GM21825 (cell line): Measurements from ENCODE around the gene ERFL.

ENCODE experiments used
- ATAC-seq: cut with Tn5 transposase; IDR thresholded peaks from one replicate; pipeline ENCODE4 v1.9.1; 2021; ENCODE audit warnings: mild to moderate bottlenecking, moderate library complexity; ENCODE audit not compliant: unreplicated experiment

The ERFL gene

DNA sequence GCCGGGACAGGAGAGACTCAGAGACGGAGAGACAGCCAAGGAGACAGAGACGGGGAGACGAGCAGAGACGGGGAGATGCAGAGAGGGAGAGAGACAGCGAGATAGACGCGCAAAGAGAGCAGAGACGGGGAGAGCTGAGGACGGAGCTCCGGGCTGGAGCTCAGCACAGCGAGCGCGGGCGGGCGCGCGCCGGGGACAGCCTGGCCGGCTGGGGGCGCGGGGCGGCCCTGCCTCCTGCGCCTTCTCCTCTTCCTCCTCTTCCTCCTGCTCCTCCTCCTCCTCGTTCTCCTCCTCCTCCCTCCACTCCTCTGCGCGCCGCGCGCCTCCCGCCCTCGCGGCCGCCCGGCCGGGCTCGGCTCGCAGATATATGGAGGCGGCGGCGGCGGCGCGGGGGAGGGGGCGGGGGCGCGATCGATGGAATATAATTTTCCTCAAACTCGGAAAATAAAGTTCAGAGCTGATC is at the start of gene ERFL:
Gene ERFL (minus strand): TSS at position 229 of the 463 bp plus-strand sequence. CDS start 15,530 bp downstream, outside the sequence.
- no peak for ATAC-seq

DNA sequence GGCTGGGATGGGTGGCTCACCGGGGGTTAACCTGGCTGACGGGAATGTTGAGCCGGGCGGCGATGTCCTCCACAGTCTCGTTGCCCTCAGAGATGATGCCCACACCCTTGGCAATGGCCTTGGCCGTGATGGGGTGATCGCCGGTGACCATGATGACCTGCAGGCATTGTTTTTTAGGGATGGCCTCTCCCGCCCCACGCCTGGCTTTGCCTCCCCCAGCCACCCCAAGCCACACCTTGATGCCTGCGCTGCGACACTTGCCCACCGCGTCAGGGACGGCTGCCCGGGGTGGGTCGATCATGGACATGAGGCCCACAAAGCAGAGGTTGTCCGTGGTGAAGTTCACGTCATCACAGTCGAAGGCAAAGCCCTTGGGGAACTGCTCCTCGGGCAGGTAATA is 49.7 kb upstream of the ERFL start:
- no peak for ATAC-seq

DNA sequence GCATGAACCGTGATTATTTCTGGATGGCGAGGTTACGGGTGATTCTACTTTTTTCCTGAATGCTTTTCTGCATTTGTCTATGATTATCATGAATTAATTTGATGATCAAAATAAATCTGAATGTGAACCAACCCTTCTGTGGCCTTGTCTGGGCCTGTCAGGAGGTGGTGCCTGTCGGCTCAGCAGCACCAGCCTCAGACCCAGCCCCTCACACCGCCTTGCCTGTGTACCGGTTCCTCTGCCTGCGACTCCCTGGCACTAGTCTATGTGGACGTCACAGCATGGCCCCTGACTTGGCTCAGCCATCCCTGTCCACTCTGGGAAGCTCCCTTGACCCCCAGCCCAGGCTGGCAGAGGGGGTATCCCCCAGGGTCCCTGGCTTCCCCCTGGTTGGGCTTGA is 46.4 kb upstream of the ERFL start:
- no peak for ATAC-seq

DNA sequence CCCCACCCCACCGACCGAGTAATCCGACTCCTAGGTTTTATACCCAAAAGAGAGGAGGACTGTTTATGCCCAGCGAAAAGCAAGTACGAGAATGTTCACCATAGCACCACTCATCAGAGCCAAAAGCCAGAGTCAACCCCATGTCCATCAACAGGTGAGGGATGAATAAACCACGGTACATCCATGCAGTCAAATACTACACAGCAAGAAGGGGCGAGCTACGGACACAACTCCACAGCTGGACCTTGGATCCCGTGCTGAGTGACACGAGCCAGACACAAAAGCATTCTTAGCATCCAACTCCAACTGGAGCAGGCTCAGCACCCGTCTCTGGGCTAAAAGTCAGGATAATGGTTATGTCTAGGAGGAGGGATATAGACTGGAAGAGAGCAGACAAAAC is 43.1 kb upstream of the ERFL start:
- no peak for ATAC-seq

DNA sequence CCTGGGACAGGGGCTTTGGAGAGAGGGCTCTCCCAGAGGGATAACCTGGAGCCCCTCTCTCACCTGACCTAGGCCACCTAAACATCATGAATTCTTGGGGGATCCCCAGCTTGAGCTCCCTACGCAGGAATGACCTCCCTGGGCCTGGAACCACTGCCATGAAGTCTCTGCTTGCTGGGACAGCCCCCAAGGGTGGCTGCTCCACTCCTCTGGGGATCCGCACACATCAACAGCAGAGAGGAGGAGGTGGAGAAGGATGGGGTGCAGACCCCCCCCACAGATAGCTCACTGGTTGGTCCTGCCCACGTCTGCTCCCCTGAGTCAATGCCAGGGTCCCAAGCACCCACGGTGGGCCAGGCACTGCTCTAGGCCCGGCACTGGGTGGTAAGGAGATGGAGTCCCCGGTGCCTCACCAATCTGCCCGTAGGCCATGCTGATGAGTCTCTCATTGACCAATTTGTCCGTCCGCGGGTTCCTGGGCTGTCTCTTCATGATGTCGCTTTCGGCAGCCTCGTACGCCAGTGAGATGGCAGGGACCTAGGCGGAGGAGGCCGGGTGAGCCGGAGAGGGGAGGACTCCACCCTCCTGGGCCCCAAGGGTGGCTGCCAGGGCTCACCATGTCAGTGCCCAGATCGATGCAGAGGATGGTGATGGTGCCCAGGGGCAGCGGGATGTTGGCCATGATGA is 41.7 kb upstream of the ERFL start:
- ATAC-seq, result no peak

DNA sequence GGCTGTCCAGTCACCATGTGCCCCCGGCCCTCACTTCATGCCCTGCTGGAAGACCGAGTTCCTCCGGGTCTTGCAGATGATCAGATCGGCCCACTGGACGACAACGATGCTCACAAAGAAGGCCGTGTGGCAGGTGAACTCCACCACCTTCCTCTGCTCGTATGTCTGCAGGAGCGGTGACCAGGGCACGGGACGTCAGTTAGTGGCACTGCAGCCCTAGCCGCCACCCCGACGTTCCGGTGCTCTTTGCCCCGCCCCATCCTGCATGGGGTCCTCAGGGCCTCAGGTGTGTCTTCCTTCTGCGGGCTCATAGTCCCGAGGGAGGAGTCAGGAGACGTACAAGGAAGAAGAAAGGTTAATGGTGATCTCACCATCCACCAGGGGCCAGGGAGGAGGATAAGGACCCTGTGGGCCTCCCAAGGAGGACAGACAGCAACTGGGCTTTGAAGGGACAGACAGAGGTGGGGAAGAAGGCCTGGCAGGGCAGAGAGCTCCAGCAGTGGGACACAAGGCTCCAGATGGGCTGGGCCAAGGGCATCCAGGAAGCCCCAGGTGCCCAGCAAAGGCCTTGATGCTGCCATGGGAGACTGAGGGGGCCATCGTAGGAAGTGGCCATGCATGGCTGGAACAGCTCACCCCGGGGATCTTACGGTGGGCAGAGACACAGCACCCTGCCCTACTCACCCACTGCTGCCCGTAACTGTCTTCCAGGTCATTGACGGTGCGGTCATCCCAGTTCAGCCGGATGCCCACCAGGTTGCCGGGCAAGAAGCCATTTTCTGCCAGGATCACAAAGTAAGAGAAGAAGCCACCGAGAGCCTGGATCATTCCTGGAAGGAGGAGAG is 40.7 kb upstream of the ERFL start:
- no peak for ATAC-seq

DNA sequence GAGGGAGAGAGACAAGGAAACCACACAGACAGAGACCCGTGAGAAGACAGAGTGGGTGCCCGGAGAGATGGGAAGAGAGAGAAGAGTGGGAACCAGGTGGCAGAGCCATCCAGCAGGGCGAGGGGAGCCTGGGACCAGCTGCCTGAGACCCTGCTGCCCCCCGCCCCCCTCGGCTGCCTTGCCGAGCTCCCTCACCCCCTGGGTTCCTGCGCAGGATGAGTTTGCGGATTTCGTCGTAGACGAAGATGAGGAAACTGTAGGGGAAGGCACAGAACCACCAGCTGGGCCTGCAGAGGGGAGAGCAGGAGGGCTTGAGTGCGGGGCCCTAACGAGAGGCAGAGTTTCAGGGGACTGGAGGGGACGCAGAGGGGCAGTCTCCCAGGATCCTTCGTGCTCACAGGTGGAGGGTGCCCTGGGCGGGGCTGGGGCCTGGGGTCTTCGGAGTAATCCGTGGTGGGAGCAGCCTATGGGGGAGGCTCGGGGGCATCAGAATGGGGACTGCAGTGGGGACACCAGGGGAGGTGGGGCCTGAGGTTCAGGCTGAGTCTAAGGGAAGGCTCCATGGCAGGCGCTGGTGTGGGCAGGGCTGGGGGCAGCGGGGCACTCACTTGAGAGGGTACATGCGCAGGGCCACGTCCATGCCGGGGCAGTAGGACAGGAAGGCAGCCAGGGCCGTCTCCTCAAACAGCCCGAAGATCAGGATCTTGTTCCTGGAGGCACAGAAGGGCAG is 39.0 kb upstream of the ERFL start:
- ATAC-seq, result no peak

DNA sequence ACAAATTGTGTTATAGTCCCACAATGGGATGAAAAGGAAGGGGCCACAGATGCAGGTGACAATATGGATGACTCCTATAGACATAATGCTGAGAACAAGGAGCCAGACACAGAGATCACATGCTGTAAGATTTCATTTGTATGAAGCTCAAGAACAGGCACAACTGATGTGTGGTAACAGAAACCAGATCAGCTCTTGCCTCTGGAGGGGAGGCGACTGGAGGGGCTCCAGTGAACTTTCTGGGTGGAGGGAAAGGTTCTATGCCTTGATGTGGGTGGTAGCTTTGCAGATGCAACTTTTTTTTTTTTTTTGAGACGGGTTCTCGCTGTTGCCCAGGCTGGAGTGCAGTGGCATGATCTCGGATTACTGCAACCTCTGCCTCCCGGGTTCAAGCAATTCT is 36.9 kb upstream of the ERFL start:
- no peak for ATAC-seq

DNA sequence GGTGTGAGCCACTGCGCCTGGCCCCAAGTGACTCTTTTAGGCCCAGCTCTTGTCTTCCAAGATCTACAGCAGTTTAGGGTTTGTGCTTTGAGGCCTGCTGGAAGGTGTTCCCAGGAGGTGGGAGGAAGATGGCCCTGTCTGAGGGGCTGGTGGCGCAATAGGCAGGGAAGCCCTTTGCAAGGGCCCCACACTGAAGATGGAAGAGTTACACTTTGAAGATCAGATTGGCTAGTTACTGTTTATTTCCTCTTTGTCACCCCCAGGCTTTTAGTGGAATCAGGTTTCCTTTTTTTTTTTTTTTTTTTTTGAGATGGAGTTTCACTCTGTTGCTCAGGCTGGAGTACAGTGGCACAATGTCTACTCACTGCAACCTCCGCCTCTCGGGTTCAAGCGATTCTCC is 32.7 kb upstream of the ERFL start:
- ATAC-seq, result no peak

DNA sequence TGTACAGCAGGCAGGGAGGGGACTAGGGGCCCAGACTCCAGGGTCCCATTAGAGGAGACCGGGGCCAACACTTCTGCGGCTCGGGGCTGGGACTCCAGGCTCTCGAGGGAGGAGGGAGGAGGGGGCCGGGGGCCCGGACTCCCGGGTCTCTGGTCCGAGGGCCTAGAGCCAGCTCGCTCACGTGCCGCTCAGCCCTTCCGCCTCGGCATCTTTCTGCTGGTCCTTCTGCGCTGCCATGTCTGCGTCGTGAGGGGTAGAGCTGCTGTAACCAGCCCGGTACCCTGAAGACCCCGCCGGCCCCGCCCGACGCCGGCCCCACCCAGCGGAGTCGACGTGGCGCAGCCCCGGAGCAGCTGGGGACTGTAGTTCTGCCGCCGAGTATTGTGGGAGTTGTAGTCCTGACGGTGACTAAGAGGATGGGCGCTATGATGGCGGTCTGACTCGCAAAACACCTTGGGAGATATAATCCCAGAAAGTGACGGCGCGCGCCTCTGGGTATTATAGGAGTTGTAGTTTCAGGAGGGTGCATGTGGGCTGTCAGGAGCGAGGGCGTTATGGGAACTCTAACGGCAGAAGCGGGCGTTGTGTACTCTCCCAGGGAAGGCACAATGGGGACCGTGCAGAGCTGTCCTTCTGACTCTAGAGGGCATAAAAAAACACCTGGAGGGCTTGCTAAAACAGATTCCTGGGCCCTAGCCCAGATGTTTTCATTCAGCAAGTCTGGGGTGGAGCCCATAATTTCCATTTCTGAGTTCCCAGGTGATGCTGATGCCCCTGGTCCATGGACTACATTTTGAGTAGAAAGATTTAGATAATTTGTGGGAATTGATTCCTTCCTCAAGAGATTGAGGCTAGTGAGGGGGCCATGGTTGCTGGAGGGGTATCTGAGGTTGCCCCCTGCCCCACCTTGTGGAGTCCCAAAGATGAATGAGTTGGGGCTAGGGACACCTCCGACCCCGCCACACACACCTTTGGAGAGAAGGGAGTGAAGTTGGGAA is 31.1 kb upstream of the ERFL start, which contains the start of gene RABAC1:
Gene RABAC1 (minus strand): TSS at position 266 of the 998 bp plus-strand sequence. CDS start 29 bp downstream, at position 237.
- peak; percentile 82 for ATAC-seq

DNA sequence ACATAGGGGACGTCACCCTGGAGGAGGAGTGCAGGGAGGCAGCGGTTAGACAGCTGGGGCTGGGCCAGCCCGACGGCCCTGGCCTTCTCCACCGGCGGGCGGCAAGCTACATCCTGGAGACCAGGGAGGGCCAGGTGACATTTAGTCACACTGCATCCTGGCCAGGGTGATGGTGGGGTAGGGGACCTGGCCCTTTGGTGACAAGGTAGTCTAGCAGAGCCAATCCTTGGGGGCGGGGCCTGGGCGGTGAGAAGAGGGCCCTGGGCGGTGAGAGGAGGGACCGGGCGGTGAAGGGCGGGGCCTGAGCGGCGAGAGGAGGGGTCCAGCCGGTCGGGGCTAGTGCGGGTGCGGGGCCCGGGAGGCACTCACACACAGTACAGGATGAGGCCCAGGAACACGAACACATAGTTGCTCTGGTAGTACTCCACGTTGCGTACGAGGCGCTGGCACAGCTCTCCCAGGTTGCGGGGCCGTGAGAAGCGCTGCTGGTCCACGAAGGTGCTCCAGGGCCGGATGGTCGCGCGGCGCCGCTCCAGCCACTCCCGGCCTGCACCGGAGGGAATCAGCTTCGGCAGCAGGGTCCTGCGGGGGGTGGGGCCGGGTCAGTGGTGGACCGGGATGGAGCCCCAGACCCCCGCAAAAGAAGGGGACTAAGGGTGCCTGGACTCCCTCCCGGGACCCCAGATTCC is 30.3 kb upstream of the ERFL start:
- peak; percentile 40 for ATAC-seq

DNA sequence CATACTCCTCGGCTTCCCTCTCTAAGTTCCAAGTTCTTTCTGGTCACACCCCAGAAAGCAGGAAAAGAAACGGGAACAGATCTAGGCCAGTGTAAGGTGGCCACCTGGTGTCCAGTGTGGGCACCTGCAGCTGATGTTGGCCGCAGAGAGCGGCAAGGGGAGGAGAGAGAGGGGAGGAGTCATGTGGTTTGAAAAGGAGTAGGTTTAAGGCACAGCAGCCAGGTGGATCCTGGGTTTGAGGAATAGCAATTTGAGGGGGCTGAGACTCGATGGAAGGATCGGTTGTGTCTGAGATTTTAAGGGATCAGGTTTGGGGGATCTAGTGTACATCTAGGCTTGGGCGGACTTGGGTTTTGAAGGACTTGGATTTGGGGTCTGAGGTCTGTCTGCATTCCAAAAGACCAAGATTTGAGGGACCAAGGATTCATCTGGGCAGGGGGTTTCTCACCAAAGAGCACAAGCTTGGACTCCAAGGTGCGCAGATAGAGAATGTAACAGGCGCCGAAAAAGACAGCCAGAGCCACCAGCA is 29.7 kb upstream of the ERFL start:
- no peak for ATAC-seq

DNA sequence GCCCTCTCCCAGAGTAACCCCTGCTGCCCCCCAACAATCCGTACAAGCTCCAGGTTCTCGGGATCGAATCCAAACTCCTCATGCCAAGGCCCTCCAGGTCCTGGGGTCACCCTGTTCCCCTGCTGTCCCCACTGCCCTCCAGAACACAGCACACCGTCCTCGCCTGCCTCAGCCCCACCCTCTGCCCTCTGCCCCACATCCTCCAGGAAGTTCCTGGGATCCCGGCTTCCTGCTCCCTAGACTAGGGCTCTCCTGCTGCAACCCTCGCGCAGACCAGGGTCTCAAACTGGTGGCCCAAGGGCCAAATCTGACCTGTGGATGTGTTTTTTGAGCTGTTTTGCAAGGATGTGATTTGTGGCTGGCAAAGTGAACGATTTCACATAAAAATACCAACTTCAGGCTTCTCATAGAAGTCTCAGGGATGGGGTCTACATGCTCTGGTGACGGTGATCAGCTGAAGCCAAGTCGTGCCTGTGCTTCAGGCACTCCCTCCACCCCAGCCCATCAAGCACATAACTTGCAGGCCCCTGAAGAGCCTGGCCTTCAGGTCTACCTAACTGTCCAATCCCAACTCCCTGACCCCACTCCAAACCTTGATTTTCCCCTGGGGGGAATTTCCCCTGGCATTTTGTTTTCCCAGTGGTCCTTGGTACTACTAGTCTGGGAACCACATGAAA is 29.1 kb upstream of the ERFL start:
- ATAC-seq, result no peak

DNA sequence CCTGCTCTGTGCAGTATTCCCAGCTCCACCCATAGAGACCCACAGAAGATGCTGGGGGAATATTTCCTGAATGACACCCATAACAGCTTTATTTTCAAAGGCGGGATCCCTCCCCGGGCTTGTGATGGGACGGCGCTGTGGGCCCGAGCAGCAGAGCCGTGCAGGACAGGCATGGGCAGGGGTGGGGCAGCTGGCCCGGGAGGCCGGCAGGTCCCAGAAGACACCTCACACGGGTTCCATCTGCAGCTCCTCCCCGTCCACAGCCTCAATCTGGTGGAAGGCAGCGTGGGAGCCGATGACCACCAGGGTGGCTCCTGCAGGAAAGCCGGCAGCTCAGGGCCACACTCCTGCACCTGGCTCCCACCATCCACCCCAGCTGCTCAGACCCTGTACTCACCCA is 28.4 kb upstream of the ERFL start:
- no peak for ATAC-seq

DNA sequence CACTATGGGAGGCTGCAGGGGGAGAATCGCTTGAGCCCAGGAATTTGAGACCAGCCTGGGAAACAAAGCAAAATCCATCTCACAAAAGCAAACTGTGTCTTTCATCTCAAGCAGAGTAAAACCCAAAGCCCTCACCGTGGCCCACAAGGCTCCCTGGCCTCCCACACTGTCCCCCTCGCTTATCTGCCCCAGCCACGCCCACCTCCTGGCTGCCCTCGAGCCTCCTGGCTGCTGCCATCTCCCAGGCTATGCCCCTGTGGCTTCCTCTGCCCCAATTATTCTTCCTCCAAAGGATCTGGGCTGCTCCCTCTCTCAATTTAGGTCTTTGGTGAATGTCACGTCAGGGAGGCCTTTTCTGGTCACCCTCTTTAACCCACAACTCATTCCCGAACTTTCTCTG is 27.3 kb upstream of the ERFL start:
- ATAC-seq, result no peak

DNA sequence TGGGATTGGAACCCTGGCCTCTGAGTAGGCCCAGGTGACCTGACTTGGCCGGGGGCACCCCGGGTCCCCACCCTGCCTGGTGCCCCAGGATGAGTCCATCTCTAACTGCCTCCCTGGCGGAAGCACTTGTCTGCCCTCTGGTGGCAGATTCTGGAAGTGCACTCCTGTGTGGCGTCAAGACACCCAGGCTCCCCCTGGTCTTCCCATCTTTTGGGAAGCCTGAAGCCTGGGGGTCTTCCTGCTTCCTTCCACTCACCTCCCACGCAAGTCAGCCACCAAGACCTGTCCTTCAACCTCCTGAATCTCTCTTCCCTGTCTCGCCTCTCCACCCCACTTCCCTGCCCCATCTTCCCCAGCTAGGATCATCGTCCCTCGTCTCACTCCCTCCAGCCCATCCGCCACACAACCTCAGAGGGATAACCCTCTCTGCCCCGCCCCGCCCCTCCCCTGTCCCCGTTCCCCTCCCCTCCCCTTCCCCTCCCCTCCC is 23.5 kb upstream of the ERFL start:
- no peak for ATAC-seq

DNA sequence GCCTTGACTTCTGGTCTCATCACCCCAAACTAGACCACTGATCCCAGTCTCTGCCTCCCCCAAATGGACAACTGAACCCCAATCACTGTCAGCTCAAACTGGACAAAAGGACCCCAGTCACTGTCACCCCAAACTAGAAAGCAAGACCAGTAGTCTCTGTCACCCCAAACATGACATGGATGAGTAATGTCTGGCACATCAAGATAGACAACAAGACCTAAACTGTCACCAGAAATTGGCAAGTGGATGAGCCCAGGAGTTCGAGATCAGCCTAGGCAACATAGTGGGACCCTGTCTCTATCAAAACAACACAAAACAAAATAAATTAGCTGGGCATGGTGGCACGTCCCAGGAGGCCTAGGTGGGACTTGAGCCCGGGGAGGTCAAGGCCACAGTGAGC is 18.8 kb upstream of the ERFL start:
- no peak for ATAC-seq

DNA sequence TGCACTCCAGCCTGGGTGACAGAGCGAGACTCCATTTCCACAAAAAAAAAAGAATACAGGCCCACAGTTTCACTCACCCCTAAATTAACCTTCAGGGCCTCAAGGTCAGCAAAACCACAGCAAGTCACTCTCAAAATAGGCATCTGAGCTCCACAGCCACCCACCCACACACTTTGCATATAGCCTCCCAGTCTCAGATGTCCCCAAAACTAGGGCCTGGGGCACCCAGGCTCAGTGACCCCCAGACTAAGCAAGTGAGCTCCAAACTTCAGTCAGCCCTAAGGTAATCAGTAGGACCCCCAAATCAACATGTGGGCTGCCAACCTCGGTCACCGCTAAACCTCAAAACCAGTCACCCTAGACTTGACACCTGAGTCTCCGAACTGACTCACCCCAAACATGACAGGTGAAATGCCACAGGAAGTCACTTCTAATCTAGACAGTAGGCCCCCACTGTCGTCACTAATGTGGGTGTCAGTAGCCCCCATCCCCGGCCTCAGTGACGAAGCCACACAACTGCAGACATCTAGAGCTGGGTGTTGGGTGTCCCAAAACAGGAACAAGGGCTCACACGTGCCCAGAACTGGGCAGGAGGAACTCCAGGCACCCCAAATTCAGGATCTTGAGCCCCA is 17.0 kb upstream of the ERFL start:
- ATAC-seq, result peak; percentile 75
